ENCODE measurements around the gene KCNH6. TPM values are rescaled to one million over a fixed set of nuclear protein-coding genes. Genes with fewer than 3 reads are reported as not detected.
A peak's percentile ranks its signal among the peaks of the same experiment; 100 is the strongest.

The KCNH6 gene
- total RNA-seq, 2 experiments from 2014 or later, result not detected

DNA sequence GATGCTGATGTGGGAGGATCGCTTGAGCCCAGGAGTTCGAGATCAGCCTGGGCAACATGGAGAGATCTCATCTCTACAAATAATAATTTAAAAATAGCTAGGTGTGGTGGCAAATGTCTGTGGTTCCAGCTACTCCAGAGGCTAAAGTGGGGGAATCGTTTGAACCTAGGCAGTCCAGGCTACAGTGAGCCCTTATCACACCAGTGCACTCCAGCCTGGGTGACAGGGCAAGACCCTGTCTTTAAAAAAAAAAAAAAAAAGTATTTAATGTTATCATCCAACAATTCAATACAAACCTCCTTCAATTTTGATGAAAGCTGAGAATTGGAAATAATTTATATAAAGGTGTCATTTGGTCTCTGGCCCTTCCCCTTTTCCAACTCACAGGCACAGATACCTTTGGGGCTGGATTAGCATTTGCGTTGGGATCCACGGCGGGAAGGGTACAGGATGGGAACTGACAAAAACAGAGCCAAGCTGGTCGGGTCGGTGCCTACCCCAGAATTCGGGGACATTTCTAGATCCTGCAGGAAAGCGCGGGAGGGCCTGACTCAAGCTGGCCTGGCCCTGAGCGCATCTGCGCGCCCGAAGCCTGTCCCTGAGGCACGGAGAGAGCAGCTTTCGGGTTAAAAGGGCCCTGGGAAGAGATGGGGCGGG is 26.3 kb downstream of the KCNH6 start:
- peak overlapping the region; percentile 97 for H3K27ac Mint-ChIP-seq
- peak overlapping the region; percentile 92 for H3K4me3 Mint-ChIP-seq
- CTCF ChIA-PET, result interaction anchor here (0.6 to 1.3 kb wide), 6 partner anchors 8 to 340 kb away, joined by 3 to 5 read pairs (median 3); partner anchors contain the start of gene PSMC5

GRCh38 chr17:63549946-63550816 is 27.0 kb downstream of the KCNH6 start, which contains the start of gene DCAF7:
Gene DCAF7 (plus strand): TSS chr17:63550477. CDS start chr17:63550678, 201 bp downstream.
- peak within 1 kb of the TSS; percentile 97 for H3K27ac Mint-ChIP-seq
- DNase-seq, result peak; percentile 100
- peaks cover 24% of the 10 kb centered on the region for H3K36me3 Mint-ChIP-seq (ENCODE audit: low read depth)
- H3K4me1 Mint-ChIP-seq, result peaks cover 34% of the 10 kb centered on the region
- ChIA-PET POLR2A (interaction anchor here (0.5 to 1.9 kb wide), 5 partner anchors 14 to 825 kb away, joined by 3 to 6 read pairs (median 3); partner anchors contain the start of gene ICAM2), CTCF (interaction anchor here (0.6 to 2.1 kb wide), 7 partner anchors 8 to 340 kb away, joined by 3 to 10 read pairs (median 4); partner anchors contain the start of gene PSMC5)
- H3K27me3 Mint-ChIP-seq, result no peaks in the 10 kb centered on the region
- no peaks in the 10 kb centered on the region for H3K9me3 Mint-ChIP-seq
- H3K4me3 Mint-ChIP-seq, result peak within 1 kb of the TSS; percentile 92

More for the DNA sequence above, 26.3 kb downstream of the KCNH6 start:
- Mint-ChIP-seq H3K9me3 (no peaks in the 10 kb centered on the region), H3K36me3 (ENCODE audit: low read depth) (peaks cover 18% of the 10 kb centered on the region), H3K27me3 (no peaks in the 10 kb centered on the region), H3K4me1 (peaks cover 28% of the 10 kb centered on the region)
- DNase-seq, result no peak
- POLR2A ChIA-PET, result interaction anchor here (1.9 kb wide), 1 partner anchor 52 kb away, joined by 6 read pairs; no protein-coding TSS in a partner anchor

DNA sequence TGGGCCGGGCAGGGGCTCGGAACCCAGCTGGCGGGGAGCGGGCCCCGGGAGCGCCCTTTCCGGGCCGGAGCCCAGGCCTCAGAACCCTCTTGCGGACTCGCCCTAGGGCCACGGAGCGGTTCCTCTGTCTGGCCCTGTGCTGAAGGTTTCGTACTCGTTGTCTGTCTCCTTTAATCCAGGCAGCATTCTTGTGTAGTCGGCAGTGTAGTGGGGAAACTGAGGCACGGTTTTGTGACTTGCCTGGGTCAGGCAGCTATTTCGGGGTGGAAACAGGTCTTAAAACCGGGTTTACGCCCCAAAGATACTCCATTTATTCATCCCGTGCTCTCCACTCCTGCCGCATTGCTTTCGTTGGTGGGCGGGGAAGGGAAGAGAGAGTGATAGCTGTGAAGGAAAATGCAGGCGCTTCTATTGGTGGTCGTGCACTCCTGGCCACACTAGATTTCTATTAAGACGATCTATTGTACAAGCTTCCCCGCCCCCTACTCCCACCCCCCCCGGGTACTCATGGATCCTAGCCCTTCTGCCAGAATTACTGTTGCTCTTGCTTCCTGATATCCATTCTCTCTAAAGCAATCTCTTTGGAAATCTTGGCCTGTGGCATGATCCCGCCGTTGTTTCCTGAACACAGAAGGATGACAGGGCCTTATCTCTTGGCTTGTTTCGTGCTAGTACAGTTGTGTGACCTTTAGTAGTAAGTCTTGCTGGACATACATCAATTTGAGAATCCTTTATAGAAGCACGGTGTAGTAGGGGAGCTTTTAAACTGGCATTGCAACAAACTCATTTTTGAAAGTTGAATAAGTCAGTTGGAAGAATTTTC is 27.9 kb downstream of the KCNH6 start:
- DNase-seq, result peak; percentile 24
- H3K27me3 Mint-ChIP-seq, result no peaks in the 10 kb centered on the region
- peak overlapping the region; percentile 97 for H3K27ac Mint-ChIP-seq
- peaks cover 32% of the 10 kb centered on the region for H3K36me3 Mint-ChIP-seq (ENCODE audit: low read depth)
- peaks cover 40% of the 10 kb centered on the region for H3K4me1 Mint-ChIP-seq
- H3K4me3 Mint-ChIP-seq, result peak overlapping the region; percentile 92
- H3K9me3 Mint-ChIP-seq, result no peaks in the 10 kb centered on the region
- CTCF ChIA-PET, result interaction anchor here (1.9 to 2.1 kb wide), 2 partner anchors 8 to 60 kb away, joined by 9 to 10 read pairs; no protein-coding TSS in a partner anchor
- POLR2A ChIA-PET, result interaction anchor here (0.5 to 1.9 kb wide), 6 partner anchors 15 to 826 kb away, joined by 3 to 6 read pairs (median 4); partner anchors contain the start of gene ICAM2

DNA sequence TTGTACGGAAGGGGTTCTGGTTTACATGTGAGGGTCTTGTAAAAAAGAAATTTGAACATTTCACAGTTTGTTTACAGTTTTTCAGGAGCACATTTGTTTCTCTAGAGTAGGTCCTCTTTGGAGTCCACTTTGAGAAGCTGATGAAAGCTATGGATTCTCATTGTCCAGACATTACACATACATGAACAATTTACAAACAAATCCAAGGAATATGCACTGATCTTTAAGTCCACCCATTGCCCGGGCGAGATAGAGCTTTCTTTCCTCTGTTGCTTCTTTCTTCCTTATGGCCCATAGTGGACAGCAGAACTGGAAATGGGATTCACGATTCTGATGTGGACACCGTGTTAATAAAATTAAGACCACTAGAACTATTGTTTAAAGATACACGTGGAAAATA is 29.1 kb downstream of the KCNH6 start:
- Mint-ChIP-seq H3K27ac (peak overlapping the region; percentile 60), H3K9me3 (peaks cover 3% of the 10 kb centered on the region), H3K36me3 (ENCODE audit: low read depth) (peaks cover 43% of the 10 kb centered on the region), H3K27me3 (no peaks in the 10 kb centered on the region), H3K4me3 (peak overlapping the region; percentile 92), H3K4me1 (peaks cover 47% of the 10 kb centered on the region)
- ChIA-PET POLR2A (interaction anchor here (0.7 kb wide), 1 partner anchor 59 kb away, joined by 3 read pairs; no protein-coding TSS in a partner anchor), CTCF (interaction anchor here (0.6 to 2.1 kb wide), 4 partner anchors 14 to 97 kb away, joined by 4 to 10 read pairs (median 4); no protein-coding TSS in a partner anchor)
- DNase-seq, result no peak

DNA sequence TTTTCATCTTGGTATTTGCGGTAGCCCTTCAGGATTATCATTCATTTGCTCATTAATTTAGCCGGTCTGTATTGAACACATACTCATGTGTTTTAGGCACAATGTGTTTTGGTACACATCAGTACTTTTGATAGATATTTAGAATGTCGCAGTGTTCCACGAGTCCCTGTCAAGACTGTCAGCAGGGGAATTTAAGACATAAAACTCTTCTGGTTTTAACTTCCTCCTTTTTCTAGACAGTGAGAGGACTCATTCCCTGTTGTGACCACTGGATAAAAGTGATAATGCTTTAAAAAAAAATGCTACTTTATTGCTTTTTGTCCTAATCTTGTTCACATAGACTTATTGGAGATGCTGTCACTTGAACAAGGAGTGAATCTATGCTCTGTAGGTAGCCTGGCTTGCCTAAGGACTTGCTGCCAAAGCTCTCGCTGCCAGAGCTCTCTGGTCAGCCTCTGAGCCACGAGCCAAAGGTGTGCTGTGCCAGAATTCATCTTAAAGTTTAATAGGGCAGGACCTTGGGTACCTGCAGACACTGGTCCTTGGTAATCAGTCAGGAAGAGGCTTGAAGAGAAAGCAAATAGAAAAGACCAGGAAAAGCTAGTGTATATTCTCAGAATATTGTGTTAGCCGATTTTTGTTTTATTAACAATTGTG is 32.5 kb downstream of the KCNH6 start:
- ChIA-PET POLR2A (no interaction called here), CTCF (interaction anchor here (1.0 kb wide), 1 partner anchor 11 kb away, joined by 3 read pairs; no protein-coding TSS in a partner anchor)

GRCh38 chr17:63557416-63557815 is 34.3 kb downstream of the KCNH6 start:
- POLR2A ChIA-PET, result no interaction called here
- peaks cover 6% of the 10 kb centered on the region for H3K9me3 Mint-ChIP-seq
- DNase-seq, result no peak
- H3K4me1 Mint-ChIP-seq, result peaks cover 46% of the 10 kb centered on the region
- H3K27ac Mint-ChIP-seq, result no peak overlapping the region
- H3K4me3 Mint-ChIP-seq, result no peak overlapping the region
- no peaks in the 10 kb centered on the region for H3K27me3 Mint-ChIP-seq
- H3K36me3 Mint-ChIP-seq (ENCODE audit: low read depth), result peaks cover 35% of the 10 kb centered on the region
- CTCF ChIA-PET, result interaction anchor here (1.1 to 1.4 kb wide), 2 partner anchors 12 to 13 kb away, joined by 3 read pairs; no protein-coding TSS in a partner anchor

More for the DNA sequence above, 32.5 kb downstream of the KCNH6 start:
- peaks cover 6% of the 10 kb centered on the region for H3K9me3 Mint-ChIP-seq
- DNase-seq, result no peak
- peaks cover 49% of the 10 kb centered on the region for H3K4me1 Mint-ChIP-seq
- H3K27ac Mint-ChIP-seq, result no peak overlapping the region
- H3K36me3 Mint-ChIP-seq (ENCODE audit: low read depth), result peaks cover 43% of the 10 kb centered on the region
- H3K27me3 Mint-ChIP-seq, result no peaks in the 10 kb centered on the region
- no peak overlapping the region for H3K4me3 Mint-ChIP-seq

GRCh38 chr17:63558441-63558840 is 35.3 kb downstream of the KCNH6 start:
- Mint-ChIP-seq H3K4me1 (peaks cover 42% of the 10 kb centered on the region), H3K4me3 (no peak overlapping the region), H3K36me3 (ENCODE audit: low read depth) (peaks cover 34% of the 10 kb centered on the region), H3K9me3 (peaks cover 6% of the 10 kb centered on the region), H3K27ac (no peak overlapping the region), H3K27me3 (no peaks in the 10 kb centered on the region)
- CTCF ChIA-PET, result interaction anchor here (0.8 to 1.4 kb wide), 3 partner anchors 11 to 15 kb away, joined by 3 read pairs; no protein-coding TSS in a partner anchor
- POLR2A ChIA-PET, result no interaction called here
- no peak for DNase-seq

- Mint-ChIP-seq H3K4me3 (no peak overlapping the region), H3K36me3 (ENCODE audit: low read depth) (peaks cover 11% of the 10 kb centered on the region), H3K4me1 (peaks cover 25% of the 10 kb centered on the region), H3K27me3 (no peaks in the 10 kb centered on the region), H3K27ac (no peak overlapping the region), H3K9me3 (peaks cover 6% of the 10 kb centered on the region)
- ChIA-PET POLR2A (no interaction called here), CTCF (no interaction called here)
- no peak for DNase-seq
Measured at GRCh38 chr17:63561819-63562218, 38.7 kb downstream of the KCNH6 start.

DNA sequence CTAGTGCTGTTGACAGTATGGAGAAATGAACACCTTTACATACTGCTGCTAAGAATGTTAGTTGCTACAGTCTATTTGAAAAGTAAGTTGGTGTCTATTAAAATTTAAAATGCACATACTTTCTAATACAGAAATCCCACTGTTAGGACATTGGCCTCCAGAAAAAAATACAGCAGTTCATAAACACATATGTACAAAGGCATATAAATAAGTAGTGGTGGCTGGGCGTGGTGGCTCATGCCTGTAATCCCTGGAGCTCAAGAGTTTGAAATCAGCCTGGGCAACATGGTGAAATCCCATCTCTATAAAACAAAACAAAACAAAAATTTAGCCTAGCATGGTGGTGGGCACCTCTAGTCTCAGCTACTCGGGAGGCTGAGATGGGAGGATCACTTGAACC is 40.2 kb downstream of the KCNH6 start:
- no peak for DNase-seq
- ChIA-PET POLR2A (no interaction called here), CTCF (interaction anchor here (1.1 kb wide), 1 partner anchor 138 kb away, joined by 3 read pairs; no protein-coding TSS in a partner anchor)
- Mint-ChIP-seq H3K9me3 (no peaks in the 10 kb centered on the region), H3K4me1 (peaks cover 18% of the 10 kb centered on the region), H3K36me3 (ENCODE audit: low read depth) (peaks cover 3% of the 10 kb centered on the region), H3K27me3 (no peaks in the 10 kb centered on the region), H3K4me3 (no peak overlapping the region), H3K27ac (no peak overlapping the region)

DNA sequence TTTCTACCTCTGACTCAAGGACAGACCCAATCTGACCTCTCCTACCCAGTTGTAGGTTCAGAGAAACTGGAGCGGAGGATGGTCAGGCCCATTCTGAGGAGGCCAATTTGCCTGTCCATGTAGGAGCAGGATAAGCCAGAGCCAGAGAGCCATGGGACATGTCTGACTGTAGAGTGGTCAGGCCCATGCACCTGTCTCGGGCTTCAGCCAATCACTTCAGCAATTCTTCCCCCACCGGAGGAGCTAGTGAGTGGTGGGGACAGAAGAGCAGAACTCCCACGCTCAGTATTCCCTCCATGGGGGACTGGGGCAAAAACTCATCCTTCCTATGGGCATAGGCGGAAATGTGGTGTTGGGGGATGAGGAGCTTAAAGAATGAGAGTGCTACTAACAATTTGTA is 41.4 kb downstream of the KCNH6 start:
- ChIA-PET POLR2A (no interaction called here), CTCF (no interaction called here)
- Mint-ChIP-seq H3K27me3 (no peaks in the 10 kb centered on the region), H3K4me3 (no peak overlapping the region), H3K9me3 (no peaks in the 10 kb centered on the region), H3K4me1 (peaks cover 20% of the 10 kb centered on the region), H3K27ac (no peak overlapping the region), H3K36me3 (ENCODE audit: low read depth) (peaks cover 3% of the 10 kb centered on the region)
- DNase-seq, result no peak

DNA sequence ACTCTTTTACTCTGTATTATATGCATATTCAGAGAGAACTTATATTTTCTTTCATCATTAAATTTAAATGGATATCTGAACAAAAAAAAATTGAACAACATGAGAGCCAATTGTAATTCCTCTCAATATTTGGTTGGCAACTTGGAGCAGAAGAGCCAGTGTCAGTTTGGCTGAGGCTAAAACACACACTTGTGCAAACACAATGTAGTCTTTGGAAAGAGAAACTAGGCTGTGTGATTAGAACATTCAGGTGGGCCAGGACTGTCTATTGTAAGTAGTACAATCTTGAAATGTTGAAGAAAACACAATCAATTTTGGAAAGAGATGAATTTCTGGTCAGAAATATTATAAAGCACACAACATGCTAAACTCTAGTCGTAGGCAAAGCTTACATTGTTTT is 44.1 kb downstream of the KCNH6 start:
- no peak overlapping the region for H3K4me3 Mint-ChIP-seq
- POLR2A ChIA-PET, result no interaction called here

More for the DNA sequence above, 44.1 kb downstream of the KCNH6 start:
- Mint-ChIP-seq H3K4me1 (peaks cover 28% of the 10 kb centered on the region), H3K36me3 (ENCODE audit: low read depth) (peaks cover 11% of the 10 kb centered on the region), H3K27ac (no peak overlapping the region), H3K9me3 (no peaks in the 10 kb centered on the region), H3K27me3 (no peaks in the 10 kb centered on the region)
- CTCF ChIA-PET, result no interaction called here
- no peak for DNase-seq

Data from activated CD4-positive, alpha-beta T cell treated with anti-CD3 and anti-CD28 coated beads, Interleukin-2, amount 10 ng/mL, durations not matched to agents 7 days and 5 days (primary cell).